NCI-H2029 treated with DMSO at 0.1 percent for 48 hours (cell line): ENCODE measurements around the gene LCMT1.
"Not testable (repeated sequence)": the region's sequence is repeated elsewhere in the genome, so short reads cannot be mapped to it uniquely, and the experiment has no call there.

Source experiments
- DNase-seq: peaks from one replicate; lab custom pipeline; 2025; lab: John Stamatoyannopoulos, UW

Gene LCMT1

GRCh38 chr16:25111403-25112166 is at the start of gene LCMT1:
Gene LCMT1, plus strand, starts transcription at chr16:25111742. Its CDS starts 142 bp downstream, at chr16:25111884.
- DNase-seq: peak; percentile 97

- no peak for DNase-seq
Observed at GRCh38 chr16:25063102-25063501, 48.4 kb upstream of the LCMT1 start.

GRCh38 chr16:25063865-25064264 is 47.7 kb upstream of the LCMT1 start:
- DNase-seq: no peak

GRCh38 chr16:25064281-25064680 is 47.3 kb upstream of the LCMT1 start:
- not testable (repeated sequence) for DNase-seq

GRCh38 chr16:25064937-25065336 is 46.6 kb upstream of the LCMT1 start:
- no peak for DNase-seq

GRCh38 chr16:25065899-25066298 is 45.6 kb upstream of the LCMT1 start:
- DNase-seq: no peak

GRCh38 chr16:25066426-25066746 is 45.2 kb upstream of the LCMT1 start:
- DNase-seq: no peak

GRCh38 chr16:25066747-25067631 is 44.6 kb upstream of the LCMT1 start:
- DNase-seq: peak; percentile 22

GRCh38 chr16:25073854-25074253 is 37.7 kb upstream of the LCMT1 start:
- DNase-seq: no peak

GRCh38 chr16:25078386-25078978 is 33.1 kb upstream of the LCMT1 start:
- no peak for DNase-seq

- no peak for DNase-seq
Observed at GRCh38 chr16:25079637-25080378, 31.7 kb upstream of the LCMT1 start.

GRCh38 chr16:25080420-25081131 is 31.0 kb upstream of the LCMT1 start:
- no peak for DNase-seq

- no peak for DNase-seq
Observed at GRCh38 chr16:25081702-25082101, 29.8 kb upstream of the LCMT1 start.

- no peak for DNase-seq
Observed at GRCh38 chr16:25083065-25083464, 28.5 kb upstream of the LCMT1 start.

GRCh38 chr16:25083701-25084100 is 27.8 kb upstream of the LCMT1 start:
- no peak for DNase-seq

- DNase-seq: no peak
Observed at GRCh38 chr16:25084797-25085196, 26.7 kb upstream of the LCMT1 start.

GRCh38 chr16:25087761-25088160 is 23.8 kb upstream of the LCMT1 start:
- DNase-seq: no peak

- no peak for DNase-seq
Observed at GRCh38 chr16:25089351-25089750, 22.2 kb upstream of the LCMT1 start.

GRCh38 chr16:25092441-25092840 is 19.1 kb upstream of the LCMT1 start:
- DNase-seq: no peak

GRCh38 chr16:25093208-25094061 is 18.1 kb upstream of the LCMT1 start:
- no peak for DNase-seq

- DNase-seq: no peak
Observed at GRCh38 chr16:25094596-25094995, 16.9 kb upstream of the LCMT1 start.
